Adrenal gland (tissue), 12 donors: ENCODE measurements around the gene CUL3. TPM values are rescaled to one million over a fixed set of nuclear protein-coding genes. Genes with fewer than 3 reads are reported as not detected.

Experiments used
- DNase-seq, 7 donors: peaks; one replicate each; pipeline ENCODE4 v3.0.0-alpha.2; 2019 to 2020
- H3K27ac ChIP-seq, 5 donors: fragments of 200-600 bp; sonication (generic) in 4 of 5; 1 replicate in 3 of 5; 2 replicates in 2 of 5; pipeline versions ENCODE4 v1.5.1 to v1.8.0; 2016 to 2020; ENCODE audit warnings: mild to moderate bottlenecking in 1 of 5
- H3K27me3 ChIP-seq: fragments of 200-600 bp; 2 replicates; pipeline ENCODE4 v1.8.0; 2021
- H3K36me3 ChIP-seq, 2 donors: fragments of 200-600 bp; replicated peaks in 1 of 2; 1 replicate in 1 of 2; 2 replicates in 1 of 2; pipeline versions ENCODE4 v1.5.1 to v1.8.0; 2018 to 2022
- H3K4me1 ChIP-seq, 2 donors: fragments of 200-600 bp; replicated peaks in 1 of 2; 1 replicate in 1 of 2; 2 replicates in 1 of 2; pipeline versions ENCODE4 v1.5.1 to v1.8.0; 2018 to 2021
- H3K4me3 ChIP-seq, 4 donors: fragments of 200-600 bp; sonication (generic) in 3 of 4; one replicate each; pipeline ENCODE4 v1.5.1; 2016 to 2018
- H3K9me3 ChIP-seq, 3 donors: fragments of 200-600 bp; sonication (generic) in 1 of 3; replicated peaks in 1 of 3; 1 replicate in 2 of 3; 2 replicates in 1 of 3; pipeline versions ENCODE4 v1.5.1 to v1.8.0; 2016 to 2021
- CTCF ChIP-seq, 6 experiments: fragments of 450-650 bp in 4 of 6; fragments of 200-600 bp in 2 of 6; sonication (generic) in 1 of 6; IDR thresholded peaks; 1 replicate in 5 of 6; 2 replicates in 1 of 6; pipeline versions ENCODE4 v1.5.1 to v1.8.0; 2016 to 2021; ENCODE audit warnings: antibody characterized with exemption in 6 of 6, mild to moderate bottlenecking in 2 of 6, moderate library complexity in 1 of 6
- POLR2A ChIP-seq, 2 donors: fragments of 450-650 bp; IDR thresholded peaks; one replicate each; pipeline ENCODE4 v1.6.1; 2017; ENCODE audit warnings: antibody characterized with exemption in 2 of 2, mild to moderate bottlenecking in 2 of 2, moderate library complexity in 1 of 2
- WGBS, 4 donors: extraction: QIAGEN DNeasy Blood & Tissue Kit in 2 of 4; methylation state at CpG; one replicate each; pipeline versions ENCODE4 v1.1.5 to v1.1.7; 2013 to 2017; 5-methylcytosine and 5-hydroxymethylcytosine counted together
- intact Hi-C, 2 donors: fragments of 100-400 bp; cut with DNase I; formaldehyde crosslinking; loops; one replicate each; pipeline versions ENCODE4 v1.14.1 to v1.15.0; 2022 to 2023
- polyA plus RNA-seq, 3 donors: library from polyadenylated mRNA; stranded (reverse); fragments of 200-250 nt in 2 of 3; fragments of 350-450 nt in 1 of 3; fragmentation: Illumina TruSeq in 1 of 3; extraction: RNeasy Lipid Tissue Mini Kit (QIAGEN cat#74804) in 1 of 3; gene quantifications; one replicate each; pipeline ENCODE4 v1.2.3, GENCODE V29; 2013 to 2014
- total RNA-seq, 9 donors: library from RNA; depleted of rRNA in 4 of 9; stranded (reverse); fragments of >200 nt in 4 of 9; fragments of 120-200 nt in 1 of 9; fragmentation: NEBNext Ultra II Directional in 1 of 9; extraction: Animal tissue kit (Norgen Biotek cat#: 25700) in 1 of 9; gene quantifications; one replicate each; pipeline versions ENCODE4 v1.1.0 to v1.2.4, GENCODE V29; 2013 to 2023
- donor health status: healthy with polysubstance abuse.
- donor health status: Bipolar disorder and iron deficiency.
- donor health status: DM: yes; HTN: yes; CAD: no.
- donor health status: DM: no; HTN: no; CAD: no.
- donor health status: DM: no; HTN: no; CAD: no.
- donor health status: DM: yes; HTN: yes; CAD: no.

CUL3 gene
- total and polyA plus RNA-seq, 12 donors = 40.5 to 122 (median 75.0) TPM

GRCh38 chr2:224561234-224562005 is 23.7 kb downstream of the CUL3 start:
- Histone ChIP-seq H3K27me3 (no peaks in the 10 kb centered on the region), H3K4me3 (no peak overlapping the region), H3K27ac (no peak overlapping the region), H3K4me1 (peaks cover 0 to 33% of the 10 kb centered on the region in 2 donors), H3K9me3 (no peaks in the 10 kb centered on the region), H3K36me3 (no peaks in the 10 kb centered on the region)
- TF ChIP-seq CTCF (IDR thresholded peaks at IDR 0.05) (no peak), POLR2A (IDR thresholded peaks at IDR 0.05) (no peak)
- intact Hi-C loops = no loop called here
- DNase-seq = no peak
- 46 to 58% (median 50%) methylated on average over 7 of the region's 7 CpGs for WGBS, 4 donors

GRCh38 chr2:224560549-224560948 is 24.6 kb downstream of the CUL3 start:
- Histone ChIP-seq H3K36me3 (no peaks in the 10 kb centered on the region), H3K4me1 (peaks cover 0 to 40% of the 10 kb centered on the region in 2 donors), H3K27me3 (no peaks in the 10 kb centered on the region), H3K9me3 (no peaks in the 10 kb centered on the region), H3K4me3 (no peak overlapping the region), H3K27ac (no peak overlapping the region)
- WGBS, 4 donors = 95 to 96% (median 96%) methylated on average over 2 of the region's 2 CpGs
- intact Hi-C loops = no loop called here
- no peak for TF ChIP-seq CTCF (IDR thresholded peaks at IDR 0.05)
- no peak for TF ChIP-seq POLR2A (IDR thresholded peaks at IDR 0.05)
- no peak for DNase-seq

GRCh38 chr2:224557610-224558009 is 27.6 kb downstream of the CUL3 start:
- 97 to 100% (median 98%) methylated on average over 2 of the region's 2 CpGs for WGBS, 4 donors
- Histone ChIP-seq H3K4me3 (no peak overlapping the region), H3K36me3 (no peaks in the 10 kb centered on the region), H3K27ac (no peak overlapping the region), H3K27me3 (no peaks in the 10 kb centered on the region), H3K4me1 (peaks cover 0 to 25% of the 10 kb centered on the region in 2 donors), H3K9me3 (no peaks in the 10 kb centered on the region)
- TF ChIP-seq CTCF (IDR thresholded peaks at IDR 0.05) = no peak
- no peak for TF ChIP-seq POLR2A (IDR thresholded peaks at IDR 0.05)
- DNase-seq = no peak
- intact Hi-C loops = no loop called here

- intact Hi-C loops = no loop called here
- no peak for TF ChIP-seq POLR2A (IDR thresholded peaks at IDR 0.05)
- no peak for TF ChIP-seq CTCF (IDR thresholded peaks at IDR 0.05)
- DNase-seq = no peak
- Histone ChIP-seq H3K27me3 (no peaks in the 10 kb centered on the region), H3K9me3 (no peaks in the 10 kb centered on the region), H3K4me3 (no peak overlapping the region), H3K27ac (no peak overlapping the region), H3K4me1 (peaks cover 0 to 14% of the 10 kb centered on the region in 2 donors), H3K36me3 (no peaks in the 10 kb centered on the region)
These were observed 28.8 kb downstream of the CUL3 start for GRCh38 chr2:224556381-224556780.
